ENCODE results near the gene HBG1. TPM values are rescaled to one million over a fixed set of nuclear protein-coding genes. Genes with fewer than 3 reads are reported as not detected.

The HBG1 gene
- total and polyA plus RNA-seq, 10 of the 15 experiments (the other 5 are each of a cell fraction or from before 2014, with no cell fraction given) = 0.84 to 2.3 (median 1.9) TPM; not detected in 5

DNA sequence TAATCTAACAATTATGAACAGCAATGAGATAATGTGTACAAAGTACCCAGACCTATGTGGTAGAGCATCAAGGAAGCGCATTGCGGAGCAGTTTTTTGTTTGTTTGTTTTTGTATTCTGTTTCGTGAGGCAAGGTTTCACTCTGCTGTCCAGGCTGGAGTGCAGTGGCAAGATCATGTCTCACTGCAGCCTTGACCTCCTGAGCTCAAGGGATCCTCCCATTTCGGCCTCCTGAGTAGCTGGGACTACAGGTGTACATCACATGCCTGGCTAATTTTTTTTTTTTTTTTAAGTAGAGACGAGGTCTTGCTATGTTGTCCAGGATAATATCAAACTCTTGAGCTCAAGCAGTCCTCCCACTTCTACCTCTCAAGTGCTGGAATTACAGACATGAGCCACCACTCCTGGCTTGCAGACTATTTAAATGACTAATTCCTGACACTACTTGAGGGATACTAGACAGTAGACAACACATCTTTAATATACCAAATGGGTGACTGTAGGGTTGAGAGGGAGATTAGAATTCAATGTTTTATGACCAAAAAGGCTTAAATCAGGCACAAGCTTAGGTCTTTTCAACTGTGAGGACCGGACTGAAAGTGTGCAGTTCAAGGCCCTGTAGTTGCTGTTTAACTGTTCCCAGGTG lies 39.4 kb upstream of the HBG1 start:
- ChIA-PET SMC1A (ENCODE audit: uncharacterized antibody, unreplicated experiment) (interaction anchor here (1.1 kb wide), 1 partner anchor 86 kb away, joined by 3 read pairs; no protein-coding TSS in a partner anchor), CTCF (interaction anchor here (0.9 to 2.8 kb wide), 4 partner anchors 8 to 165 kb away, joined by 3 to 10 read pairs (median 6); no protein-coding TSS in a partner anchor), POLR2A (interaction anchor here (1.6 kb wide), 1 partner anchor 11 kb away, joined by 4 read pairs; no protein-coding TSS in a partner anchor), RAD21 (ENCODE audit: unreplicated experiment) (interaction anchor here (0.6 kb wide), 1 partner anchor 55 kb away, joined by 4 read pairs; no protein-coding TSS in a partner anchor)
- Histone ChIP-seq H2AFZ (ENCODE audit: control insufficient read depth, low read depth, low read length) (no peak overlapping the region), H3K27ac (ENCODE audit: control insufficient read depth, insufficient read depth) (no peak overlapping the region), H3K27me3 (replicated peaks in 1 of 2; ENCODE audit: control insufficient read depth in 2 of 2, insufficient read depth in 2 of 2, low read length in 1 of 2) (no peaks in the 10 kb centered on the region), H3K9me3 (replicated peaks; ENCODE audit: control insufficient read depth, insufficient read depth, low read length) (no peaks in the 10 kb centered on the region), H3K4me2 (ENCODE audit: control insufficient read depth, insufficient read depth) (no peak overlapping the region), H4K20me1 (ENCODE audit: control insufficient read depth, insufficient read depth) (no peaks in the 10 kb centered on the region), H3K4me1 (ENCODE audit: control insufficient read depth, insufficient read depth, low read length) (no peaks in the 10 kb centered on the region), H3K79me2 (ENCODE audit: control insufficient read depth, insufficient read depth, low read length) (no peaks in the 10 kb centered on the region), H3K36me3 (ENCODE audit: control insufficient read depth in 2 of 2, insufficient read depth in 2 of 2, low read length in 1 of 2) (no peaks in the 10 kb centered on the region), H3K9ac (ENCODE audit: control insufficient read depth, insufficient read depth, low read length) (no peak overlapping the region), H3K4me3 (no peak overlapping the region)
- ATAC-seq (no peak), FAIRE-seq (no peak), DNase-seq (ENCODE audit: low read depth, low spot score) (no peak)
- intact Hi-C loops (cut with micrococcal nuclease; ENCODE audit: unreplicated experiment) = no loop called here
- 41% methylated on average over 6 of the region's 6 CpGs for WGBS (ENCODE audit: insufficient coverage, insufficient replicate concordance, low lambda C conversion rate, missing lambda C conversion rate)
- BruUV-seq (replicated peaks) = no TSS peak
- in situ Hi-C loops (cut with MboI) = no loop called here
- TF ChIP-seq, protein P1, sequence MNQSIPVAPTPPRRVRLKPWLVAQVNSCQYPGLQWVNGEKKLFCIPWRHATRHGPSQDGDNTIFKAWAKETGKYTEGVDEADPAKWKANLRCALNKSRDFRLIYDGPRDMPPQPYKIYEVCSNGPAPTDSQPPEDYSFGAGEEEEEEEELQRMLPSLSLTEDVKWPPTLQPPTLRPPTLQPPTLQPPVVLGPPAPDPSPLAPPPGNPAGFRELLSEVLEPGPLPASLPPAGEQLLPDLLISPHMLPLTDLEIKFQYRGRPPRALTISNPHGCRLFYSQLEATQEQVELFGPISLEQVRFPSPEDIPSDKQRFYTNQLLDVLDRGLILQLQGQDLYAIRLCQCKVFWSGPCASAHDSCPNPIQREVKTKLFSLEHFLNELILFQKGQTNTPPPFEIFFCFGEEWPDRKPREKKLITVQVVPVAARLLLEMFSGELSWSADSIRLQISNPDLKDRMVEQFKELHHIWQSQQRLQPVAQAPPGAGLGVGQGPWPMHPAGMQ (IDR thresholded peaks at IDR 0.05; ENCODE audit: borderline replicate concordance) = no peak
- TF ChIP-seq ETV6 (conservative IDR thresholded peaks at IDR 0.05 in 1 of 2, IDR thresholded peaks at IDR 0.05 in 1 of 2; ENCODE audit: borderline replicate concordance in 1 of 2, low read depth in 1 of 2) = no peak
- no peak for TF ChIP-seq RBBP5 (conservative IDR thresholded peaks at IDR 0.05)
- no peak for TF ChIP-seq NBN (IDR thresholded peaks at IDR 0.05)
- no peak for TF ChIP-seq POLR2AphosphoS2 (IDR thresholded peaks at IDR 0.05; ENCODE audit: low read depth, low read length)
- no peak for TF ChIP-seq GATAD2B (conservative IDR thresholded peaks at IDR 0.05; ENCODE audit: low read depth)
- TF ChIP-seq HDGF (IDR thresholded peaks at IDR 0.05) = no peak
- TF ChIP-seq IKZF1 (conservative IDR thresholded peaks at IDR 0.05) = no peak
- TF ChIP-seq, protein P2, sequence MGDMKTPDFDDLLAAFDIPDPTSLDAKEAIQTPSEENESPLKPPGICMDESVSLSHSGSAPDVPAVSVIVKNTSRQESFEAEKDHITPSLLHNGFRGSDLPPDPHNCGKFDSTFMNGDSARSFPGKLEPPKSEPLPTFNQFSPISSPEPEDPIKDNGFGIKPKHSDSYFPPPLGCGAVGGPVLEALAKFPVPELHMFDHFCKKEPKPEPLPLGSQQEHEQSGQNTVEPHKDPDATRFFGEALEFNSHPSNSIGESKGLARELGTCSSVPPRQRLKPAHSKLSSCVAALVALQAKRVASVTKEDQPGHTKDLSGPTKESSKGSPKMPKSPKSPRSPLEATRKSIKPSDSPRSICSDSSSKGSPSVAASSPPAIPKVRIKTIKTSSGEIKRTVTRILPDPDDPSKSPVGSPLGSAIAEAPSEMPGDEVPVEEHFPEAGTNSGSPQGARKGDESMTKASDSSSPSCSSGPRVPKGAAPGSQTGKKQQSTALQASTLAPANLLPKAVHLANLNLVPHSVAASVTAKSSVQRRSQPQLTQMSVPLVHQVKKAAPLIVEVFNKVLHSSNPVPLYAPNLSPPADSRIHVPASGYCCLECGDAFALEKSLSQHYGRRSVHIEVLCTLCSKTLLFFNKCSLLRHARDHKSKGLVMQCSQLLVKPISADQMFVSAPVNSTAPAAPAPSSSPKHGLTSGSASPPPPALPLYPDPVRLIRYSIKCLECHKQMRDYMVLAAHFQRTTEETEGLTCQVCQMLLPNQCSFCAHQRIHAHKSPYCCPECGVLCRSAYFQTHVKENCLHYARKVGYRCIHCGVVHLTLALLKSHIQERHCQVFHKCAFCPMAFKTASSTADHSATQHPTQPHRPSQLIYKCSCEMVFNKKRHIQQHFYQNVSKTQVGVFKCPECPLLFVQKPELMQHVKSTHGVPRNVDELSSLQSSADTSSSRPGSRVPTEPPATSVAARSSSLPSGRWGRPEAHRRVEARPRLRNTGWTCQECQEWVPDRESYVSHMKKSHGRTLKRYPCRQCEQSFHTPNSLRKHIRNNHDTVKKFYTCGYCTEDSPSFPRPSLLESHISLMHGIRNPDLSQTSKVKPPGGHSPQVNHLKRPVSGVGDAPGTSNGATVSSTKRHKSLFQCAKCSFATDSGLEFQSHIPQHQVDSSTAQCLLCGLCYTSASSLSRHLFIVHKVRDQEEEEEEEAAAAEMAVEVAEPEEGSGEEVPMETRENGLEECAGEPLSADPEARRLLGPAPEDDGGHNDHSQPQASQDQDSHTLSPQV (IDR thresholded peaks at IDR 0.05) = no peak
- TF ChIP-seq, protein P3, sequence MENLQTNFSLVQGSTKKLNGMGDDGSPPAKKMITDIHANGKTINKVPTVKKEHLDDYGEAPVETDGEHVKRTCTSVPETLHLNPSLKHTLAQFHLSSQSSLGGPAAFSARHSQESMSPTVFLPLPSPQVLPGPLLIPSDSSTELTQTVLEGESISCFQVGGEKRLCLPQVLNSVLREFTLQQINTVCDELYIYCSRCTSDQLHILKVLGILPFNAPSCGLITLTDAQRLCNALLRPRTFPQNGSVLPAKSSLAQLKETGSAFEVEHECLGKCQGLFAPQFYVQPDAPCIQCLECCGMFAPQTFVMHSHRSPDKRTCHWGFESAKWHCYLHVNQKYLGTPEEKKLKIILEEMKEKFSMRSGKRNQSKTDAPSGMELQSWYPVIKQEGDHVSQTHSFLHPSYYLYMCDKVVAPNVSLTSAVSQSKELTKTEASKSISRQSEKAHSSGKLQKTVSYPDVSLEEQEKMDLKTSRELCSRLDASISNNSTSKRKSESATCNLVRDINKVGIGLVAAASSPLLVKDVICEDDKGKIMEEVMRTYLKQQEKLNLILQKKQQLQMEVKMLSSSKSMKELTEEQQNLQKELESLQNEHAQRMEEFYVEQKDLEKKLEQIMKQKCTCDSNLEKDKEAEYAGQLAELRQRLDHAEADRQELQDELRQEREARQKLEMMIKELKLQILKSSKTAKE (IDR thresholded peaks at IDR 0.05; ENCODE audit: low read depth, poor library complexity, severe bottlenecking) = no peak
- TF ChIP-seq EZH2 (IDR thresholded peaks at IDR 0.05; ENCODE audit: borderline replicate concordance, control insufficient read depth, low read depth, low read length) = no peak
- no peak for TF ChIP-seq WRNIP1 (IDR thresholded peaks at IDR 0.05; ENCODE audit: borderline replicate concordance, low read depth, low read length)
- TF ChIP-seq TCF12 (IDR thresholded peaks at IDR 0.05; ENCODE audit: low read depth, low read length) = no peak
- TF ChIP-seq SRF (IDR thresholded peaks at IDR 0.05; ENCODE audit: low read depth in 2 of 2, low read length in 2 of 2) = no peak
- no peak for TF ChIP-seq NR2C1 (IDR thresholded peaks at IDR 0.05)
- TF ChIP-seq RELA (IDR thresholded peaks at IDR 0.05; ENCODE audit: borderline replicate concordance, partially characterized antibody) = no peak
- TF ChIP-seq CHD4 (IDR thresholded peaks at IDR 0.05) = no peak

Measured in GM12878 (cell line).